GM18520 (cell line): ENCODE measurements around the gene CCDC188.

ENCODE experiments used
- ATAC-seq: cut with Tn5 transposase; IDR thresholded peaks from one replicate; pipeline ENCODE4 v1.9.1; 2021; ENCODE audit not compliant: unreplicated experiment

Gene CCDC188

DNA sequence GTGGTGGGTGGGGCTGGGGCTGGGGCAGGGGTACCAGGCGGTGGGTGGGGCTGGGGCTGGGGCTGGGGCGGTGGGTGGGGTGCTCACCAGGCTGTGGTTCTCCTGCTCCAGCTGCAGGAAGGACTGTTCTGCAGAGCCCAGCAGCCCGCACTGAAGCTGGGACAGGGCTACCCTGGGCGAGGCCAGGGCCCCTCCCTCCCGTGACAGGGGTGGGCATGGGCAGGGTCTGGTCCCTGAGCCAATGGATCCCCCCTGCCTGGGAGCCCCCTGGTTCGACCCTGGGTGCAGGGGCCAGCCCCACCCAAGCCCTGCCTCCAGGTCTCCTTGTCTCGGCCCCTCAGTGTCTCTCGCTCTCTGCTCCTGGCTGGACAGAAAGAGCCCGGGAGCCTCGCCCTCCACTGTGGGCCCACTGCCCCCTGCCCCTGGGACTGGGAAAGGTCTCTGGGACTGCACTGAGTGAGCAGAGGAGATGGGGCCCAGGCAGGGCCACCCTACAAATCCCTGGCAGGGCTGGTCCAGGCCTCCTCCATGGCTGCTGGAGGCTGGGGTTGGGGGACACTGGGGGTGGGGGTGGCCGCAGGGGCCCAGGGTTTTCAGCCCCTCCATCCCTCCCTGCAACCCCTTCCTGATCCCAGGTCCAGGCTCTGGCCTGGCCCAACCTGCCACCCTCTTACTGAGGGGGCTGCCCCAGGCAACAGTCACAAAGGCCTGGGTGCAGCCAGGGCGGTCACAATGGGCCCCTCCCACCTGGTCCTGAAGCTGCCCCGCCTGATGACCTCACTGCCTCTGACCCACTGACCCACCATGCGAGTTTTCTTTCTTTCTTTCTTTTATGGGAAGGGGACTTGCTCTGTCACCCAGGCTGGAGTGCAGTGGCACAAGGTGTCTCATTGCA is at the start of gene CCDC188:
Gene CCDC188, minus strand, starts transcription at position 675 of the 895 bp plus-strand sequence. Its CDS starts 69 bp downstream, at position 606.
- no peak for ATAC-seq

DNA sequence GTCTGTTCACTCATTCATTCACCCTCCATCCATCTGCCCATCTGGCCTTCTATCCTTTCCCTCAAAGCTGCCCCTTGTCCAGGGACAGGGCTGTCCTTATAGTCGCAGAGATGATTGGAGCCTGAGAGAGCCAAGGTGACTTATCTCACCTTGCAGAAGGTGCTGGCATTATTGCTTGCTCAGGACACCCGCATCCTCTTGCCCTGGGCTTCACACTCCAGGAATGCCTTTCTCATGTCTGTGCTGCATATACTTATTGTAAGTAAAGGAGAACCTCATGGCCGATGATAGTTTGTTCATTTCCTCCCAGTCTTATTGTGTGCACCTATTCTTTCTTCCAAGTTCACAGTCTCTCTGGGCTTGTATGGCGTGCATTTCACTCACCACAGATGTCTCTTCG is 49.1 kb upstream of the CCDC188 start:
- no peak for ATAC-seq

DNA sequence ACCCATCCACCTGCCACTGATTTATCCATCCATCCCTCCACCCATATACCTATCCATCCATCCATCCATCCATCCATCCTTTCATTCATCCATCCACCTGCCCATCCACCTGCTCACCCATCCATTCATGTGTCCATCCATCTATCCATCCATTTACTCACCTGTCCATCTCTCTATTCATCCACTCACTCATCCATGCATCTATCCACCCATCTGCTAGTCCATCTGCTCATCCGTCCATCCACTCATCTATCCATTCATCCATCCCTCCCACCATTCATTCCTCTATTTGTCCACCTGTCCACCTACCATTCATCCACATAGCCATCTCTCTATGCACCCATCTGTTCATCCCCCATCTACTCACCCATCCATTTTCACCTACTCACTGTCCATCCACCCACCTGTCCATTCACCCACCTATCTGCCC is 48.6 kb upstream of the CCDC188 start:
- no peak for ATAC-seq

DNA sequence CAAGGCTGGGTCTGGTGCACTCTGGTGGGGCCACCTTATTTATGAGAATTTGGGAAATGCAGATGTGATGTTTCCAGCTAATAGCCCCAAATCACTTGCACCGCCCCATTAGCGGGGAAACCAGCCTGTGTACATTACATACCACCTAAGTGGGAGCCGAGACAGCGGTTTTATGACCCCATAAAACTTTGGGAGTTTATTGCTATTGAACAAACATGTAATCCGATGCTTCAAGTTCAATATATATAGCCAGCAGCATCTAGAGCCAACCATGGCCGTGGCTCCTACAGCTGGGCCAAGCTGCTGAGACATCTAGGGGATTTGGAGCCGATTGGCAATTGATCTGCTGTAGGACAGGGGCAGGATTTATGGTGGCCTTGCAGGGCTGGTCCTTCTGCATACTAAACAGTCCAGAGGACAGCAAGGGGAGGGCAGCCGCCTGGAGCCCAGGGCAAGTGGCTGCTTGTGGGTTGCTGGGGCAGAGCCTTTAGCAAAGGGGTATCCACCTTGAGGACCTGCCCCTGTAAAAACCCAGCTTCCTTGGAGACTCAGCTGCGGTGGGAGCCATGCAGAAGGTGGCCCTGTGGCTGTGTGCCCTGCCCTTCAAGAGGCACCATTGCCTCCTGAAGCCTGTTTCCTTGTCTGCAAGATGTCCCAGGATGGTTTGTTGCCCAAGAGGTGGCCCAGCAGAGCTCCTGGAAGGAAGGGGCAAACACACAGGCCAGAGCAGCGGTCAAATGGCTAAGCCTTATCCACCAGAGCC is 47.9 kb upstream of the CCDC188 start:
- ATAC-seq = no peak

DNA sequence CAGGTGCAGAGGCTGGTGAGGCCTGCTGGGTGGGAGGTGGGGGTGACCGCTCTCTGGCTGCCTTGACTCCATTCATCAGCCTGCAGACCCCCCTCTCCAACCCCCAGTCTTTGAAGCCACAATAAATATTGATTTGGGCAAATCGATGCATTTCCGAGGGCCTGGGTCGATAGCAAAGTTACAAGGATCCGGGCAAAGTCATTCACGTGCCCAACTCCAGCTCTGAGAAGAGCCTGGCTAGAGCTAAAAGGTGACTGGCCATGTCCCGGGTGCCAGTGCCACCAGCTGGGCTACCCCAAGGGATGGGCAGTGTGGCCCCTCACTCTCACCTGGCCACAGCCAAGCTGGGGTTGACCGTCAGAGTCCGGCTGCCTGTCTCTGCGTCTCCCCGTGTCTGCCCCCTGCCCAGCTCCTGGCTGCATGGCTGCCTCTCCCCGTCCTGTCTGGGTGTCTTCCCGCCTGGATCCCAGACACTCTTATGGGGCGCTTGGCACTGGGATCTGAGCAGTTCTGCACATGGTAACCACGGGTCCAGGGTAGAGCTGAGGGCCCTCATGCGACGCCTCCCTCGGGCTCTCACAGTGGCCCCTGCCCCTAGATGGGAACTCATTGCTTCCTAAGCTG is 46.7 kb upstream of the CCDC188 start:
- ATAC-seq = no peak

DNA sequence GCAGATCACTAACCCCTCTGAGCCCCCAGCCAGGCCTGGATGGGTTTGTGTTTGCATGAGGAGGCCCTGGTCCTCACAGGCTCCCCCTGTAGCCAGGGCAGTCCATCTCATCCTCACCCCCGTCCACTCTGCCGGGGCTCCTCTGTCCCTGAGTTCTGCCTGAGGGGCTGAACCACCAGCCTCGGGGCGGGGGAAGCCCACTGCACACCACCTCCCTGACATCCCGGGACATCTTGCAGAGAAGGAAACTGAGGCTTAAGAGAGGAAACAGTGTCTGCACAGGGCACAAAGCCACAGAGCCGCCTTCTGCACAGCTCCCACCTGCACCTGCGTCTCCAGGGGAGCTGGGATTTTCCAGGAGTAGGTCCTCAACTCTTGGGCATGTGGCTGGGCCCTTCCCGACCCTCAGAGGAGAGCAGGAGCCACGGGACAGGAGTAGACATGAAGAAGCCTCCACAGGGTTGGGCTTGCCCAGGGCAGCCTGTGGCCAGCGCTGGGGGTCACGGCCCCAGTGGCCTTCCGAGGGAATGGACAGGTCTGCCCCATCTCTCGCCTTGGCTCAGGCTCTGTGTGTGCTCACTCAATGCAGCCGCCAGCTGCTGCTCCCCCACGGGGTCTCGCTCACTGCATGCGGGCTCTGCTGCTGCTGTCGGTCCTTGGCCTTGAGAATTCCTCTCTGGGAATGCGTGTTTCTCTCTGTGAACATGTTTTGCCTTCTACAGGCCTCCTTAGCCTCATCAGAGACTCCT is 45.4 kb upstream of the CCDC188 start:
- ATAC-seq = no peak

DNA sequence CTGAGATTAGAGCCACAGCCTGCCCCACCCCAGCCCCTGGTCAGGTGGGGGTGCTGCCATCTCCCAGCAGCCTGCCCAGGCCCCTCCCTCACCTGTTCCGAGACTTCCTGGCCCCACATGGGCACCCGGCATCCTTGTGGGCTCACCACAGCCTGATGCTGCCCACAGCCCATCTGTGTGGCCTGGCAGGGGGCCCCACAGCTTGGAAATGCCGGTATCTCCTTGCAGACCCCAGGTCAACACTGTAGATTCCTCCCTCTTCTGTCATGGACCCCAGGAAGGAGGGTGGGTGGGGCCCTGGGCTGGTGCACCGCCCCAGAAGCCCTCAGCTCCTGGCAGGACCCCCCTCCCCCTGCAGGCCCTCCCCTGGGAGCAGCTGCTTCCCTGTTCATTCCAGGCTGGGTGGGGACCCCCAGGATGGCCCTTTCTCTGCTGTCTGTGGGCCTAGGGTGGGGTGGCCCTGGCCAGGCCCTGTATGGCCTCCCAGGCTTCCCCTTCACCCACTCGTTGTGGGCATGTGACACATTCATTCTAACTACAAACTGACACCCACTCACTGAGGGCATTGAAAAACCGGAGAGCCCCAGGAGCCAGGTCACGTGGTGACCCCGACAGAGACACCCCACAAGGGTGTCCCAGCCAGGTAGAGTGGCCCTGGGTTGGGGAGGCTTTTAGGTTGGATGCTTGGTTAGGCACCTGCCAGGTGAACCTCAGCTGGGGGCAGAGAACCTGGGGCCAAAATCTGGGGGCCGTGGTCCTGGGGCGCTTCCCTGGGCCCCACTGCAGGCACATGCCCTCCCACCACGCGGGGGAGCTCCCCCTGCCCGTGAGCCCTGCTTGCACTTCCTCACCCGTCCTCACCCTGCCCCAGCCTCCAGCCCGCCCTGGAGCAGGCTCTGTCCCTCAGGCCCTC is 44.1 kb upstream of the CCDC188 start:
- ATAC-seq = no peak

DNA sequence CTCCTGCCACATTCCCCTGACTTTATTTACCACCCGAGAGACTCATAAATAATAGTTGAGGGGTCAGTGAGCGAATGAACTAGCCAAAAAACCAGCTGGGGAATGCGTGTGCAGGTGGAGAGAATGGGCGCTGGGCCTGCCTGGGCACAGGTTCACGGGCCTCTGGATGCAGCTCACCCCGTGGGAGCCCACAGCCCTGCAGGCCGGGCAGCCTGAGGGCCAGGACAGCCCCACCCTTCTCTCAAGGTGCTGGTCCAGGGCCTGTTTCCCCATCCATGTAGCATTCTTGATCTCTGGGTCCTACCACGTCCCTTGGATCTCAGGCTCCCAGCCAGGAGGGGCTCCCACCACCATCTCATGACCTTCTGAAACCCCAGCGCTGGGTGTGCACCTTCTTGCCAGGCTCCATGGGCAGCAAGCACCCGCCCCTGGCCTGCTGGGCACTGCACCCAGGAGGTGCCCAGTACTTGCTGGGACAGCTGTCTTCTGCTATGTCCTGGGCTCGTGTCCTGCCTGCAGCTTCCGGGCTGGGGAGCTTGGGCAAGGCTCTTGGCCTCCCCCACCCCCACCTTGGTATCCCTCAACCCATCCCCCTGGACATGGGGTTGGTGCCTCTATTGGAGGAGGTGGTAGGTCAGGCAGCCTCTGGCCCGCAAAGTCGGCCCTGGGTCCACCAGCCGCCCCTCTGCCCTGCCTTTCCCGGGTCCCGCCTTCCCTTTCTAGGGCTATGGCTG is 43.1 kb upstream of the CCDC188 start:
- ATAC-seq = no peak

DNA sequence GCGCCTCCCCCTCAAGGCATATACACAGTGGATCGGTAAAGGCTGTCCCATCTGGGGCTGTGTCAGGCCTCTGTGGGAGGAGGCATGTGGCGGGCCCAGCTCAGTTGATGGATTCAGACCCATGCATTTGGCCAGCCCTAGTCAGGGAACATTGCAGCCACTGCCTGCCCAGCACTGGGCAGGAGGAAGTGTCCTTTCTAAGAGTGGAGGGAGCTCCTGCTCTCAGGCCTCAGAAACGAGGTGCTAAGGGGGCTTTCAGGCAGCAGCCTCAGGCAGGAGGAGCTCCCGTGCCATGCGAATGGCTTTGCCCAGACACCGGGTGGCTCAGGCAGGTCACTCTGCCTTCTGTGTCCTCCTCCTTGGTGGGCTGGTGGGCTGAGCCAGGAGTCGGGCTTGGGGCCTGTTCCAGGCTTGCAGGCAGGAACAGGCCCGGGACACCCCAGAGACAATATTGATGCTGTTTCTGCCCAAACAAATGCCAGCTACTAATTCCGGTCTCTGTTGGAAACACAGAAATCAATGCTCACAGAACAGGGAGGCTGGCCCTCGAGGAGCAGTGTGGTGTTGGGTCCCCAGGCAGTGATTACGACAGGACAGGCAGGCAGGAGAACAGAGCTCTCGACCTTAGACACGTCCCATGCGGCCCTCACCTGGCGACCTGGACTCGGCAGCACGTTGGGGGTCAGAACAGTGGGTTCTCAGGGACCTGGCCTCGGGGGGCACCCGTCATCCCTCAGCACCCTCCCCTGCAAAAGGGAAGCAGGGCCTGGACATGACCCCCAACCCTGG is 42.3 kb upstream of the CCDC188 start:
- ATAC-seq = no peak

DNA sequence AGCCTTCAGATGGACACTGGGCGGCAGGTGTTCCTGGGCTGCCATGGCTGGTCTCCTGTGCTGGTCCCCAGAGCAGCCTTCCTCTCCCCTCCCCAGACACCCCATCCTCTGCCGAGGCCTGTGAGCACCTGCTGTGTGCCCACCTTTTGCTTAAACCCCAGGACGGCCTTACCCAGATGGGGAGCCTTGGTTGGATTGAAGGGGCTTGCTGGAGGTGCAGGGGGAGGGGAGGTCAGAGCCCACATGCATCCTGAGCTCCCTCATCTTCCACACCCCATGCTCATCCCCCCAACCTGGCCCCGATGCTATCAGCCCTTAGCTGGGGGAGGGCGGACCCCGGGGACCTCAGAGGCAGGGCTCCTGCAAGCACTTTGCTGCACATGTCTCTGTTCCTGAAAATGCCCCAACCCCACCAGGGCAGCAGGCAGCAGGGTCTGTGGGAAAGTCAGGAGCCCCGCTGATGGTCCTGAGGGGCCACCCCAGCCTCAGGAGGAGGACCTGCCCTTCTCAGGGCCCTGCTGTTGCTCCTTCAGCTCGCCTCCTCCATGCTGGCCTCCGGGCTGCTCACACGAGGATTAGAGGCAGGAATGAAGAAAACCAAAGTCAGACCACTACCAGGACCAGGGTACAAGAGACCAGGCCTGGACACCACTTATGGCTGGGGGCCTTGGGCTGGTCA is 41.6 kb upstream of the CCDC188 start:
- no peak for ATAC-seq

DNA sequence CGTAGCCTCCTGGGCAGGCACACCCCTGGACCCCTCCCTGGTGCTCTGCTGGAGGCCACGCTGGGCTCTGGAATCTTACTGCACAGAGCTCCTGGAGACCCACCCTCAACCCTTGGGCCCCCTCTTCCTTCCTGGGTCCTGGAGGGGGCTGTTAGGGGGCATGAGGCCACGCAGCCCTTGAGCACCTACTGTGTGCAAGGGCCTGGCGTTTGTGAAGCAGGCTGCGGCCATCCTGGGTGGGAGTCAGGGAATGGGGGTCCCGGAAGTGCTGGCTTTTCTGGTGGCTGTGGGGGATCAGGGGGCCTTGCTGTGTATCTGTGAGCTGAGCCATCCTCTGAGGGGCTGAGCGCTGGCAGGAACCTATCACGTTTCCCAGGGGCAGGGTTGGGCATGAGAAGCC is 40.9 kb upstream of the CCDC188 start:
- no peak for ATAC-seq

DNA sequence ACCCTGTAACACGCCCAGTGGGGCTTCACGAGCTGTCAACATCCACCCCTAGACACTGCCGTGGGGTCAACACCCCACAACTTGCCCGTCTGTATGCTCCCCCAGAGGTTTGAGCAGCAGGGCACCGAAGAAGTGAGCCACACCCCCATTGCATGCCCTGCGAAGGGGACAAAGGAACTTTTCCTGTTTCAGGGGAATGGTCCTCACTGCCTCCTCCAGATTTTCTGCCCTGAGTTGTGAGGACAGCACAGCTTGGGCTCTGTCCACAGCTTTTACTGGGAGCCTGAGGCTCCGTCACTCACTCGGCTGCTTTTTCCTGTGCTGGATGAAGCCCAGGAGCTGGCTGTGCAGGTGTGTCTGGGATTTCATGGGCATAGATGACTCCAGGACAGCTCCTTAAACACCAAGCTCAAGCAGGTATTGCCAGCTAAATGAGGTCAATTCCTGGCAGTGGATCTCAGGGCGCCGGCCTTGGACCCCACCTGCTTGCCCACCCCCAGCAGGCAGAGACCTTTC is 40.2 kb upstream of the CCDC188 start:
- no peak for ATAC-seq

DNA sequence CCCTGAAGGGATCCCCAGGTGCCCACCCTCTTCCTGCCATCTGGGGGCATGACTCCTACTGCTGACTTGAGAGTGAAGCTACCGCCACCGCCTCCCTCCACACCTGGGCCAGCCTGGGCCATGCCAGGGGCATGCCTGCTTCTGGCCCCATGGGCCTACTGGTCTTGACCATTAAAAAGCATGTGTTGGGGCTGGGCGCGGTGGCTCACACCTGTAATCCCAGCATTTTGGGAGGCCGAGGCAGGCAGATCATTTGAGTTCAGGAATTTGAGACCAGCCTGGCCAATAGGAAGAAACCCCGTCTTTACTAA is 37.7 kb upstream of the CCDC188 start:
- no peak for ATAC-seq

DNA sequence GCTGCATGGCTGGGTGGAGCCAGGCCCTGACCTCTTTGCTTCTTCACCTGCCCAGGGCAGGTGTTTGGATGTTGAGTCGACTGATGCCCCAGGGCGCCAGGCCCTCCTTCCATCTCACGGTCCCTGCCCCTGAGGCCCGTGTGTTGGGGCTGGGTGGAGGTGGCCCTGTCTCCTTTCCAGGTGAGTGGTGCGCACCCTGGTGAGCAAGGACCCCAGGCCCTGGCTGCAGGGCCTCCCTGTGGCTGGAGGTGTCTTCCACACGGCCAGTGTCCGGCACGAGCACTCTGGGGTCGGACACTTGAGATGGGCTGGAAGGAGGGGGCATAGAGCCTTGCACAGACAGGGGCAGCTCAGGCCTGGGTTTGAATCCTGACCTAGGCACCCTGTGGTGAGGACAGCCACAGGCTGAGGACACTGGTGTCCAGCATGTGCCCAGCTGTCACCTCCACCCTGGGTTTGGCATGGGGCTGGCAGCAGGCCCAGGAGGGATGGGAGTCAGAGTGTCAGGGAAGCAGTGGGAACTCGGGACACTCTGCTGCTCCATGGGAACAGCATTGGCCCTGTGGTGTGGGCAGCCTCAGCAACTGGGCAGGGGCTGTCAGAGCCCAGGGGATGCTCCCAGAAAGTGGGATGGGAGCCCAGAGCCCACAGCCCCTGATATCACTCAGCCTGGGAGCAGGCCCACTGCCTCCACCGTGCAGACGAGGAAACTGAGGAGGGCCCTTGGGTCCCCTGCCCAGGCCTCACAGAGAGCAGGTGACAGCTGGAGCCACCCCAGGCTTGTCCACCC is 37.1 kb upstream of the CCDC188 start:
- no peak for ATAC-seq

DNA sequence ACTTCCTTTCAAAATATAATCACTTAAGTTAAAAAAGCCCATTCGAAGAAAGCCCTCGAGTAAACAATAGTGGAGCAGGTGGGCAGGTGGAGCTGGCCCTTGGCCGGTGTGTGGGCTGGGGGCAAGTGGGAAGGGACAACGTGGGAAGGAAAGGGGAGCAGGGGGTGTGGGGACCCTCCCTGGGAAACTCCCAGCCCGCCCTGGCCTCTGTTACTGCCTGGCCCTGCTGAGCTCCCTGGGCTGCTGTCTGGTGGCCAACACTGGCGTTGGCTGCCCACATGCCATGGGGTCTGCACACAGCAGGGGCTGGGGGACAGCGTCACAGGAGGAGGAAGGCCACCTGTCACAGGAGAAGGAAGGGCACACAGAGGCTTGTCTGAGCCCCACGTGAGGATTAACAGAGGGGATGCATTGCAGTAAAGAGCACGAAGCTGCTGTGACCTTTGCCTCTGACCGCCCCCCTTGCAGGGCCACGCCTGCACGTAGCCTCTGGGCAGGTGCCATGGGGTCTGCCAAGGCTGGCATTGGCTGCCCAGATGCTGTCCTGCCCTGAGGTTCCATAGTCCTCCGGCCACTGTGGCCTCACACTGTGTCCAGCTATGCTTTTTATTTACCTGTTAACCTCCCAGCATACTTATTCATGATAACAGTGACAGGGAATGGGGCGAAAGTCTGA is 36.2 kb upstream of the CCDC188 start:
- no peak for ATAC-seq

DNA sequence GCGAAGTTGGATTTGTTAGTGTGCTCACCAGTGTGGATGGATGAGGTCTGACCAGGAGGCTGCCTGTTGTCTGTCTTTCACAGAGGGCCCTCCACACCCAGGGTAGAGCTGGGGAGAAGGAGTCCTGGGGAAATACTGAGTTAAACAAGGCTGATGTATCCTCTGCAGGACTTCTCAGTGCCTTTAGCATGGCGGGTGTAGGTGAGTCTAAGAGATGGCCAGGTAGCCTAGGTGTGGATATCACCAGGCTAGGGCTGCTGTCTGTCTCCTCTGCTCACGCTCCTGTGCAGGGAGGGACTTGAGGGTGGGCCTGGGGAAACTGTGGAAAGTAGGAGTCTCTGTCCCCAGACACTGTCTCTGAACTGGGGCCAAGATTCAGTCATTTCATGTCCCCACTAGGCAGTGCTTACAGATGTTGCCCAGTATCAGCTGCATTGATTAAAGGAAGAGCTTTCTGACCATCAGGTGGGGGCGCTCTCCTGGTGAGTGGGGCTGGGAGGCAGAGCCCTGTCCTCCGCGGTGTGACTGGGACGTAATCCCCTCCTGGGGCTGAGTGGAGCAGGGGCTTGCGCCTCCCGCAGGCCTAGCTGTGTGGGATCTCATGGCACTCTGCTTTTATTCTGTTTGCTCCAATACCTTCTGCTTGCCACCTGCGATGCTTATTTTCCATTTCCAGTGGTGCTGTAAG is 35.5 kb upstream of the CCDC188 start:
- no peak for ATAC-seq
